A673 (cell line): ENCODE results near the gene SMC5. TPM values are rescaled to one million over a fixed set of nuclear protein-coding genes. Genes with fewer than 3 reads are reported as not detected.

Experiments
- BruUV-seq: library from RNA; stranded (reverse); fragments of 400-500 nt; replicated peaks from 2 replicates; lab custom pipeline; 2021; lab: Mats Ljungman, UMichigan
- CTCF ChIA-PET: fragments of 300-600 bp; sonication (Branson Sonifier 250); formaldehyde crosslinking; loops from one replicate; lab custom pipeline; 2022; ENCODE audit warnings: antibody characterized with exemption; lab: Charles Lee
- POLR2A ChIA-PET: fragments of 300-600 bp; sonication (Branson Sonifier 250); formaldehyde crosslinking; loops from one replicate; lab custom pipeline; 2022; ENCODE audit warnings: antibody characterized with exemption; ENCODE audit not compliant: low non-redundant PET; lab: Charles Lee
- DNase-seq: peaks from one replicate; pipeline ENCODE4 v3.0.0-alpha.2; 2015; ENCODE audit warnings: low spot score
- H3K27ac ChIP-seq: fragments of 200-600 bp; sonication (generic); 2 replicates; pipeline ENCODE4 v1.5.1; 2016; ENCODE audit warnings: mixed run types, low read depth, mild to moderate bottlenecking, mixed read lengths, antibody characterized with exemption, low read length; ENCODE audit not compliant: poor library complexity, severe bottlenecking
- H3K27me3 ChIP-seq: fragments of 200-600 bp; sonication (generic); replicated peaks from 2 replicates; pipeline ENCODE4 v1.6.1; 2017; ENCODE audit warnings: mixed run types, low read depth, mild to moderate bottlenecking, mixed read lengths, antibody characterized with exemption, low read length; ENCODE audit not compliant: insufficient read depth, poor library complexity
- H3K36me3 ChIP-seq: fragments of 200-600 bp; sonication (generic); 2 replicates; pipeline ENCODE4 v1.6.1; 2016; ENCODE audit warnings: mixed run types, mild to moderate bottlenecking, mixed read lengths, antibody characterized with exemption, low read length; ENCODE audit not compliant: insufficient read depth, poor library complexity, severe bottlenecking
- H3K4me1 ChIP-seq: fragments of 200-600 bp; sonication (generic); 2 replicates; pipeline ENCODE4 v1.6.1; 2017; ENCODE audit warnings: mixed run types, mild to moderate bottlenecking, mixed read lengths, antibody characterized with exemption, low read length; ENCODE audit not compliant: insufficient read depth, poor library complexity, severe bottlenecking
- H3K4me3 ChIP-seq: fragments of 200-600 bp; sonication (generic); 2 replicates; pipeline ENCODE4 v1.5.1; 2016; ENCODE audit warnings: low read depth, mixed run types, mild to moderate bottlenecking, mixed read lengths, low read length; ENCODE audit not compliant: poor library complexity, severe bottlenecking
- H3K9me3 ChIP-seq: fragments of 200-600 bp; sonication (generic); 2 replicates; pipeline ENCODE4 v1.6.1; 2016; ENCODE audit warnings: mixed run types, low read depth, mild to moderate bottlenecking, mixed read lengths, antibody characterized with exemption, low read length; ENCODE audit not compliant: poor library complexity, severe bottlenecking
- EZH2 ChIP-seq: fragments of 200-600 bp; sonication (generic); IDR thresholded peaks from 2 replicates; pipeline ENCODE4 v1.6.1; 2017; ENCODE audit warnings: borderline replicate concordance, low read depth, mild to moderate bottlenecking, mixed read lengths, antibody characterized with exemption, low read length; ENCODE audit not compliant: poor library complexity, severe bottlenecking
- intact Hi-C: fragments of 100-400 bp; cut with micrococcal nuclease; formaldehyde crosslinking; loops from one replicate; pipeline ENCODE4 v1.10.0; 2022; ENCODE audit not compliant: unreplicated experiment
- total RNA-seq: library from RNA; stranded (reverse); gene quantifications from 2 replicates; pipeline ENCODE4 v1.2.3, GENCODE V29; 2021
- TF ChIP-seq, protein P1 (sequence below): fragments of 300-800, 200-600 bp; sonication (generic); conservative IDR thresholded peaks from 2 replicates; pipeline ENCODE4 v1.5.1; 2017; ENCODE audit warnings: low read depth, mild to moderate bottlenecking, antibody characterized with exemption, low read length, moderate library complexity, mixed read lengths

Gene SMC5
- total RNA-seq, 1 experiment from 2014 or later: 26.5 TPM

DNA sequence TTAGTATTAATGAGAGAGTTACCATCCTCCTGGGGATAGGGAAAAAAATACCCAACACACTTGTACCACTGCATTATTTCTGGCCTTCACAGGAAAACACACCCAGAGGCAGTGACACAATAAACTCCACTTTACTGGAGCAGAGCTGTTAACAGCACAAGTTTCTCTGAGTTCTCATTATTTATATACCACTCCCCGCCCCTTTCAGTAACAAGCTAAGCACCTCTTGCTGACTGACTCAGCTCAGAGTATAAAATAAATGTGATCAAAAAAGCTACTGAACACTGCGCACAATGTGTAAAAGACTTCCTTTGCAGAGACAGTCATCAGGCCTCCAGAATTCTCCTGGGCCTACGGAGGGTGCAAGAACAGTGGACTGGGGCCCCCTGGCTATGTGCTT is 134.1 kb downstream of the SMC5 start:
- BruUV-seq: no TSS peak
- intact Hi-C loops: no loop called here
- H3K4me1 ChIP-seq: no peaks in the 10 kb centered on the region
- H3K27me3 ChIP-seq: no peaks in the 10 kb centered on the region
- no peak overlapping the region for H3K4me3 ChIP-seq
- H3K9me3 ChIP-seq: no peaks in the 10 kb centered on the region
- no peak overlapping the region for H3K27ac ChIP-seq
- TF ChIP-seq, protein P1, sequence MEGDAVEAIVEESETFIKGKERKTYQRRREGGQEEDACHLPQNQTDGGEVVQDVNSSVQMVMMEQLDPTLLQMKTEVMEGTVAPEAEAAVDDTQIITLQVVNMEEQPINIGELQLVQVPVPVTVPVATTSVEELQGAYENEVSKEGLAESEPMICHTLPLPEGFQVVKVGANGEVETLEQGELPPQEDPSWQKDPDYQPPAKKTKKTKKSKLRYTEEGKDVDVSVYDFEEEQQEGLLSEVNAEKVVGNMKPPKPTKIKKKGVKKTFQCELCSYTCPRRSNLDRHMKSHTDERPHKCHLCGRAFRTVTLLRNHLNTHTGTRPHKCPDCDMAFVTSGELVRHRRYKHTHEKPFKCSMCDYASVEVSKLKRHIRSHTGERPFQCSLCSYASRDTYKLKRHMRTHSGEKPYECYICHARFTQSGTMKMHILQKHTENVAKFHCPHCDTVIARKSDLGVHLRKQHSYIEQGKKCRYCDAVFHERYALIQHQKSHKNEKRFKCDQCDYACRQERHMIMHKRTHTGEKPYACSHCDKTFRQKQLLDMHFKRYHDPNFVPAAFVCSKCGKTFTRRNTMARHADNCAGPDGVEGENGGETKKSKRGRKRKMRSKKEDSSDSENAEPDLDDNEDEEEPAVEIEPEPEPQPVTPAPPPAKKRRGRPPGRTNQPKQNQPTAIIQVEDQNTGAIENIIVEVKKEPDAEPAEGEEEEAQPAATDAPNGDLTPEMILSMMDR: no peak
- TF ChIP-seq EZH2: no peak
- DNase-seq: no peak
- no peaks in the 10 kb centered on the region for H3K36me3 ChIP-seq
- POLR2A ChIA-PET: interaction anchor here (0.6 kb wide), 1 partner anchor 447 kb away, joined by 12 read pairs; no protein-coding TSS in a partner anchor
- CTCF ChIA-PET: no interaction called here

DNA sequence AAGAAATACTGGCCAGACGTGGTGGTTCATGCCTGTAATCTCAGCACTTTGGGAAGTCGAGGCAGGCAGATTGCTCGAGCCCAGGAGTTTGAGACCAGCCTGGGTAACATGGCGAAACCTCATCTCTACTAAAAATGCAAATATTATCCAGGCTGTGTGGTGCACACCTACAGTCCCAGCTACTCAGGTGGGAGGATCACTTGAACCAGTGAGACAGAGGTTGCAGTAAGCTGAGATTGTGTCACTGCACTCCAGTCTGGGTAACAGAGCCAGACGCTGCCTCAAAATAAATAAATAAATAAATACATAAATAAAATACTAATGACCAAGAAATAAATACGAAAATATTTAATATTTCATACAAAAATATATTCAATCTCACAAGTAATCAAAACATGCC is 136.9 kb downstream of the SMC5 start:
- Histone ChIP-seq H3K36me3 (no peaks in the 10 kb centered on the region), H3K4me1 (no peaks in the 10 kb centered on the region), H3K9me3 (no peaks in the 10 kb centered on the region), H3K27me3 (no peaks in the 10 kb centered on the region), H3K4me3 (no peak overlapping the region), H3K27ac (no peak overlapping the region)
- ChIA-PET CTCF (no interaction called here), POLR2A (no interaction called here)
- intact Hi-C loops: no loop called here
- TF ChIP-seq, protein P1: no peak
- no peak for TF ChIP-seq EZH2
- no TSS peak for BruUV-seq
- no peak for DNase-seq

DNA sequence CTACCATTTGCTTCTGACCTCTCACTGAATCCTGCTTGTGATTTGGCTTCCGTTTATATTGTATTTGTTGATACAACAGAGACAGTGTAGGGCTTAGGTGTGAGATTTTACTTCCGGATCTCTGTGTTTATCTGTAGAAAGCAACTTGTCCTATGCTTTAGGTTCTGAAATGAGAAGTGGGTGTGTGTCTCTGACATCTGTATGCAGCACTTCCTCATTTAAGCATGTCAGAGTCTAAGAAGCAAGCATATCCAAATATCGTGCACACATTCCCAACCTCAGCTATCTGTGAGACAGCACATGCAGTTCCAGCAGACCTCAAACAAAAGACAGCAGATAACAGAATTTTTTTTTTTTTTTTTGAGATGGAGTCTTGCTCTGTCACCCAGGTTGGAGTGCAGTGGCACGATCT is 139.4 kb downstream of the SMC5 start:
- Histone ChIP-seq H3K4me1 (no peaks in the 10 kb centered on the region), H3K27me3 (no peaks in the 10 kb centered on the region), H3K4me3 (no peak overlapping the region), H3K27ac (no peak overlapping the region), H3K36me3 (no peaks in the 10 kb centered on the region), H3K9me3 (no peaks in the 10 kb centered on the region)
- BruUV-seq: no TSS peak
- ChIA-PET POLR2A (no interaction called here), CTCF (no interaction called here)
- no peak for TF ChIP-seq EZH2
- TF ChIP-seq, protein P1: no peak
- intact Hi-C loops: no loop called here
- DNase-seq: no peak
